ENCODE measurements around the gene FRMD1. TPM values are rescaled to one million over a fixed set of nuclear protein-coding genes. Genes with fewer than 3 reads are reported as not detected.

FRMD1 gene
- total and polyA plus RNA-seq, 8 donors, result 0.02 to 0.15 TPM; not detected in 6

GRCh38 chr6:168053957-168054471, 25.0 kb downstream of the FRMD1 start:
- intact Hi-C loops (cut with DNase I), result no loop called here
- no peaks in the 10 kb centered on the region for H3K36me3 ChIP-seq
- 89 to 93% methylated on average over 14 of the region's 14 CpGs for WGBS, 2 donors
- TF ChIP-seq CTCF (IDR thresholded peaks at IDR 0.05), result no peak
- no peaks in the 10 kb centered on the region for H3K9me3 ChIP-seq
- H3K4me3 ChIP-seq, result no peak overlapping the region
- H3K4me1 ChIP-seq, result no peaks in the 10 kb centered on the region
- peak in 1 of 6 donors; percentile 53 for DNase-seq
- H3K27ac ChIP-seq, result no peak overlapping the region
- ATAC-seq, result no peak
- H3K27me3 ChIP-seq, result no peaks in the 10 kb centered on the region
- no peak for FAIRE-seq

GRCh38 chr6:168053086-168053956, 25.7 kb downstream of the FRMD1 start:
- TF ChIP-seq CTCF (IDR thresholded peaks at IDR 0.05), result no peak
- intact Hi-C loops (cut with DNase I), result no loop called here
- Histone ChIP-seq H3K27ac (no peak overlapping the region), H3K36me3 (no peaks in the 10 kb centered on the region), H3K4me3 (no peak overlapping the region), H3K27me3 (no peaks in the 10 kb centered on the region), H3K4me1 (no peaks in the 10 kb centered on the region), H3K9me3 (no peaks in the 10 kb centered on the region)
- ATAC-seq, result no peak
- FAIRE-seq, result no peak
- WGBS, 2 donors, result 83 to 90% methylated on average over 38 of the region's 38 CpGs
- DNase-seq, result no peak

GRCh38 chr6:168052291-168052891, 26.6 kb downstream of the FRMD1 start:
- ATAC-seq (no peak), DNase-seq (peak in 1 of 6 donors; percentile 57), FAIRE-seq (no peak)
- H3K4me3 ChIP-seq, result no peak overlapping the region
- no peaks in the 10 kb centered on the region for H3K36me3 ChIP-seq
- 89 to 92% methylated on average over 26 of the region's 26 CpGs for WGBS, 2 donors
- H3K4me1 ChIP-seq, result no peaks in the 10 kb centered on the region
- H3K9me3 ChIP-seq, result no peaks in the 10 kb centered on the region
- no peak for TF ChIP-seq CTCF (IDR thresholded peaks at IDR 0.05)
- intact Hi-C loops (cut with DNase I), result no loop called here
- no peaks in the 10 kb centered on the region for H3K27me3 ChIP-seq
- H3K27ac ChIP-seq, result no peak overlapping the region

- FAIRE-seq (no peak), DNase-seq (peak in 2 of 6 donors; percentile 47 to 58), ATAC-seq (no peak)
- no peak for TF ChIP-seq CTCF (IDR thresholded peaks at IDR 0.05)
- intact Hi-C loops (cut with DNase I), result no loop called here
- Histone ChIP-seq H3K27me3 (no peaks in the 10 kb centered on the region), H3K4me3 (no peak overlapping the region), H3K36me3 (no peaks in the 10 kb centered on the region), H3K9me3 (no peaks in the 10 kb centered on the region), H3K27ac (no peak overlapping the region), H3K4me1 (no peaks in the 10 kb centered on the region)
- WGBS, 2 donors, result 78 to 85% methylated on average over 9 of the region's 9 CpGs
Measured at GRCh38 chr6:168051648-168052047, 27.4 kb downstream of the FRMD1 start.

Data from pancreas (tissue), 10 donors.